Measurements from ENCODE around the gene ACTR3C. TPM values are rescaled to one million over a fixed set of nuclear protein-coding genes. Genes with fewer than 3 reads are reported as not detected.
A peak's percentile ranks its signal among the peaks of the same experiment; 100 is the strongest.

ACTR3C gene
- total RNA-seq, 1 donor from 2014 or later, result 0.11 TPM

DNA sequence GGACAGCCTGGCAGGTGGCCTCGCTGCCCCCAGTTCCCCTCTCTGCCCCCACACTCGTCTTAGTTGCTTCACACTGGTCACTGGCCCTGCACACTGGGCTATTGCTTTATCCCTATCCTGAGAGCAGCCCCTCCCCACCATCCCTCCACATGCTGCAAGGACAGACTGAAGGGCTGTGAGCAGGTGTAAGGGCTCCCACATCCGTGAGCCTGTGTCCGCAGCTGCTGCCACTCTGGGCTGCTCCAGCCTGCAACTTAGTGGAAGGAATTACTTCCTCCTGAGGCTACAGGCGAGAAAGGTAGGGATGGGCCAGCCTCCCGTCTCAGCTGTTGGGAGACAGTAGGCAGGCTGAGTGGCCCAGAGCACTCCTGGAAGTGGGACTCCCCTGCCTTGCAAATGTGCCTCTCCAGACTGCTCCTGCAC, 14.3 kb upstream of the ACTR3C start:
- Histone ChIP-seq H3K36me3 (no peaks in the 10 kb centered on the region), H3K27ac (no peak overlapping the region), H3K4me1 (peaks cover 7% of the 10 kb centered on the region in 2 donors), H3K9me3 (no peaks in the 10 kb centered on the region), H3K27me3 (no peaks in the 10 kb centered on the region), H3K4me3 (no peak overlapping the region)
- intact Hi-C loops (cut with DNase I), result no loop called here
- TF ChIP-seq, protein P1, sequence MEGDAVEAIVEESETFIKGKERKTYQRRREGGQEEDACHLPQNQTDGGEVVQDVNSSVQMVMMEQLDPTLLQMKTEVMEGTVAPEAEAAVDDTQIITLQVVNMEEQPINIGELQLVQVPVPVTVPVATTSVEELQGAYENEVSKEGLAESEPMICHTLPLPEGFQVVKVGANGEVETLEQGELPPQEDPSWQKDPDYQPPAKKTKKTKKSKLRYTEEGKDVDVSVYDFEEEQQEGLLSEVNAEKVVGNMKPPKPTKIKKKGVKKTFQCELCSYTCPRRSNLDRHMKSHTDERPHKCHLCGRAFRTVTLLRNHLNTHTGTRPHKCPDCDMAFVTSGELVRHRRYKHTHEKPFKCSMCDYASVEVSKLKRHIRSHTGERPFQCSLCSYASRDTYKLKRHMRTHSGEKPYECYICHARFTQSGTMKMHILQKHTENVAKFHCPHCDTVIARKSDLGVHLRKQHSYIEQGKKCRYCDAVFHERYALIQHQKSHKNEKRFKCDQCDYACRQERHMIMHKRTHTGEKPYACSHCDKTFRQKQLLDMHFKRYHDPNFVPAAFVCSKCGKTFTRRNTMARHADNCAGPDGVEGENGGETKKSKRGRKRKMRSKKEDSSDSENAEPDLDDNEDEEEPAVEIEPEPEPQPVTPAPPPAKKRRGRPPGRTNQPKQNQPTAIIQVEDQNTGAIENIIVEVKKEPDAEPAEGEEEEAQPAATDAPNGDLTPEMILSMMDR (IDR thresholded peaks at IDR 0.05), result no peak
- no peak for DNase-seq (ENCODE audit: low spot score in 2 of 2)

- no peaks in the 10 kb centered on the region for H3K9me3 ChIP-seq
- no peak overlapping the region for H3K4me3 ChIP-seq
- H3K27me3 ChIP-seq, result no peaks in the 10 kb centered on the region
- peaks cover 7% of the 10 kb centered on the region in 2 donors for H3K4me1 ChIP-seq
- H3K27ac ChIP-seq, result no peak overlapping the region
- DNase-seq (ENCODE audit: low spot score in 2 of 2), result no peak
- TF ChIP-seq, protein P1 (IDR thresholded peaks at IDR 0.05), result no peak
- H3K36me3 ChIP-seq, result no peaks in the 10 kb centered on the region
- intact Hi-C loops (cut with DNase I), result no loop called here
Observed at GRCh38 chr7:150337179-150337578, 13.8 kb upstream of the ACTR3C start.

DNA sequence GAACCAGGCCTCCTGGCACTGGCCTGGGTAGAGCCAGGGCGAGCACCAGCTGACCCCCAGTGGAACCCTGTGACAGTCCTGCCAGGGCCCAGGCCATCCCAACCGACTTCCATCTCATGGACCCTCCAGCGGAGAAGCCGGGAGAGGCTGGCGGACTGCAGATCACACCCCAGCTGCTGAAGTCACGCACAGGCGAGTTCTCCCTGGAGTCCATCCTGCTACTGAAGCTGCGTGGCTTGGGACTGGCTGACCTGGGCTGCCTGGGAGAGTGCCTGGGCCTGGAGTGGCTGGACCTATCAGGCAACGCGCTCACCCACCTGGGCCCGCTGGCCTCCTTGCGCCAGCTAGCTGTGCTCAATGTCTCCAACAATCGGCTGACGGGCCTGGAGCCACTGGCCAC, 13.4 kb upstream of the ACTR3C start:
- intact Hi-C loops (cut with DNase I), result no loop called here
- no peaks in the 10 kb centered on the region for H3K27me3 ChIP-seq
- peaks cover 4% of the 10 kb centered on the region in 2 donors for H3K4me1 ChIP-seq
- H3K4me3 ChIP-seq, result no peak overlapping the region
- no peaks in the 10 kb centered on the region for H3K36me3 ChIP-seq
- no peaks in the 10 kb centered on the region for H3K9me3 ChIP-seq
- DNase-seq (ENCODE audit: low spot score in 2 of 2), result peak in 1 of 2 donors; percentile 56
- TF ChIP-seq, protein P1 (IDR thresholded peaks at IDR 0.05), result no peak
- H3K27ac ChIP-seq, result no peak overlapping the region

- no peak for DNase-seq (ENCODE audit: low spot score in 2 of 2)
- Histone ChIP-seq H3K4me1 (peaks cover 3 to 4% of the 10 kb centered on the region in 2 donors), H3K27ac (no peak overlapping the region), H3K27me3 (no peaks in the 10 kb centered on the region), H3K9me3 (no peaks in the 10 kb centered on the region), H3K4me3 (no peak overlapping the region), H3K36me3 (no peaks in the 10 kb centered on the region)
- intact Hi-C loops (cut with DNase I), result no loop called here
- TF ChIP-seq, protein P1 (IDR thresholded peaks at IDR 0.05), result no peak
Observed at GRCh38 chr7:150335774-150336112, 12.4 kb upstream of the ACTR3C start.

DNA sequence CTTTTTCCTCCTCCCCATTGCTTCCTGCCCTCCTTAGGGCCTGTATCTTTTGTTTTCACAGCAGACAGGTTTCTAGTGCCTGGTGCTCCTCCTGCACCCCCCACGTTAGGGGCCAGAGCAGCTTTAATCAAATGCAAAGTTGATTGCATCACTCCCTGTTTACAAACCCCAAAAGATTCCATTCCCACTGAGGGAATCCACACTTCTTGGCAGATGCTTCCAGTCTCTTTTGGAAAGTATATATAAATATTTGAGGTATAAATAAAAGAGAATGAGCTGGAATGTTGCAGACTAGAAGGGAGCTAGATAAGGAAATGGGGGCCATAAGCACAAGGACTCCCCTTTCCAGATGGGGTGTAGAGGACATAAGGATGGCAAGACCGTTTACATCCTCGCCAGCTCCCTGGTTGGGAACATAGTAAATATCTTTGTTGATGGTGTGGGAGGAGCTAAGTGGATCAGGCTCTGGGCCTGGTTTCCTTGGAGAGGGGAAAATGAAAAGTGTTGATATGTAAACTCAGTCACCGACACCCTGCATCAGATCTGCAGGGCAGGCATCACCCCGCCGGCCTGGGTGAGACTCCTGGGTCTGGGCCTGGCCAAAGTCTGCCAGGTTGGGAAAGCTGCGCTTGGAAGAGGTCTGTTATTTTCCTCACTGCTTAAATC, 11.9 kb upstream of the ACTR3C start:
- DNase-seq (ENCODE audit: low spot score in 2 of 2), result no peak
- H3K4me1 ChIP-seq, result peaks cover under 1 to 2% of the 10 kb centered on the region in 2 donors
- peak overlapping the region in 1 of 2 donors; percentile 27 for H3K27ac ChIP-seq
- intact Hi-C loops (cut with DNase I), result no loop called here
- no peaks in the 10 kb centered on the region for H3K27me3 ChIP-seq
- H3K4me3 ChIP-seq, result no peak overlapping the region
- TF ChIP-seq, protein P1 (IDR thresholded peaks at IDR 0.05), result no peak
- H3K36me3 ChIP-seq, result no peaks in the 10 kb centered on the region
- no peaks in the 10 kb centered on the region for H3K9me3 ChIP-seq

- H3K27me3 ChIP-seq, result no peaks in the 10 kb centered on the region
- no peak for DNase-seq (ENCODE audit: low spot score in 2 of 2)
- peaks cover 0 to 2% of the 10 kb centered on the region in 2 donors for H3K4me1 ChIP-seq
- H3K9me3 ChIP-seq, result no peaks in the 10 kb centered on the region
- H3K27ac ChIP-seq, result no peak overlapping the region
- no peaks in the 10 kb centered on the region for H3K36me3 ChIP-seq
- no peak overlapping the region for H3K4me3 ChIP-seq
- TF ChIP-seq, protein P1 (IDR thresholded peaks at IDR 0.05), result no peak
- intact Hi-C loops (cut with DNase I), result no loop called here
Observed at GRCh38 chr7:150334108-150334507, 10.8 kb upstream of the ACTR3C start.
